HepG2 (cell line): ENCODE data around the gene USP2. TPM values are rescaled to one million over a fixed set of nuclear protein-coding genes. Genes with fewer than 3 reads are reported as not detected.

Experiments
- ATAC-seq: fragments of 200-7000 bp; cut with Tn5 transposase; 3 replicates; pipeline ENCODE4 v1.9.1; 2020; ENCODE audit warnings: mild to moderate bottlenecking, moderate library complexity
- BruUV-seq: library from RNA; stranded (reverse); fragments of 400-500 nt; replicated peaks from 2 replicates; lab custom pipeline; 2021; lab: Mats Ljungman, UMichigan
- CTCF ChIA-PET: fragments of 300-600 bp; formaldehyde crosslinking; extraction: SDS; loops from one replicate; lab custom pipeline; 2021; ENCODE audit warnings: low total read pairs, inconsistent platforms, low intra/inter-chr PET ratio; lab: Yijun Ruan, JAX
- POLR2A ChIA-PET: fragments of 350-600 bp; sonication (Branson Sonifier 250); formaldehyde crosslinking; loops from one replicate; lab custom pipeline; 2020; ENCODE audit warnings: antibody characterized with exemption, inconsistent platforms; lab: Yijun Ruan, JAX
- DNase-seq: peaks from one replicate; pipeline ENCODE4 v3.0.0-alpha.2; 2015; ENCODE audit warnings: low spot score
- FAIRE-seq: peaks from 3 replicates; lab custom pipeline; 2011; peaks lifted over from hg19 to GRCh38; lab: Jason Lieb, UNC
- H2AFZ ChIP-seq: one replicate; pipeline ENCODE4 v1.6.1; 2011; ENCODE audit warnings: low read length, inconsistent platforms
- H3K27ac ChIP-seq: fragments of 300-600 bp; 3 replicates; pipeline ENCODE4 v1.8.0; 2011; ENCODE audit warnings: mixed run types, mild to moderate bottlenecking, mixed read lengths, low read length, inconsistent platforms; ENCODE audit not compliant: insufficient read depth; ENCODE audit errors: extremely low read length
- H3K27me3 ChIP-seq, 2 experiments: fragments of 200-600 bp in 1 of 2; 2 replicates in 1 of 2; 3 replicates in 1 of 2; pipeline versions ENCODE4 v1.6.0 to v1.8.0; 2011; ENCODE audit warnings: low read length in 2 of 2, mild to moderate bottlenecking in 2 of 2, moderate library complexity in 2 of 2, inconsistent platforms in 1 of 2; ENCODE audit not compliant: insufficient read depth in 2 of 2, control insufficient read depth in 1 of 2
- H3K36me3 ChIP-seq, 2 experiments: fragments of 200-600 bp in 1 of 2; replicated peaks in 1 of 2; 2 replicates in 1 of 2; 3 replicates in 1 of 2; pipeline versions ENCODE4 v1.5.1 to v1.8.0; 2011; ENCODE audit warnings: low read length in 2 of 2, inconsistent platforms in 1 of 2; ENCODE audit not compliant: insufficient read depth in 2 of 2, control insufficient read depth in 1 of 2
- H3K4me1 ChIP-seq: 2 replicates; pipeline ENCODE4 v1.5.1; 2012; ENCODE audit warnings: low read length, inconsistent platforms; ENCODE audit not compliant: insufficient read depth
- H3K4me2 ChIP-seq: 2 replicates; pipeline ENCODE4 v1.6.0; 2011; ENCODE audit warnings: low read depth, low read length, inconsistent platforms
- H3K4me3 ChIP-seq, 3 experiments: fragments of 200-600 bp in 1 of 3; sonication (generic), shearing (Covaris generic) in 1 of 3; replicated peaks in 1 of 3; 2 replicates each; pipeline ENCODE4 v1.5.1; 2011 to 2016; ENCODE audit warnings: low read length in 3 of 3, inconsistent platforms in 2 of 3, low read depth in 2 of 3, mild to moderate bottlenecking in 2 of 3, control low read depth in 1 of 3, mixed read lengths in 1 of 3; ENCODE audit not compliant: insufficient read depth in 1 of 3
- H3K79me2 ChIP-seq: one replicate; pipeline ENCODE4 v1.6.1; 2011; ENCODE audit warnings: low read length, inconsistent platforms; ENCODE audit not compliant: insufficient read depth
- H3K9ac ChIP-seq: 2 replicates; pipeline ENCODE4 v1.6.0; 2011; ENCODE audit warnings: mild to moderate bottlenecking, low read depth, low read length, inconsistent platforms; ENCODE audit not compliant: insufficient read depth
- H3K9me3 ChIP-seq: 2 replicates; pipeline ENCODE4 v1.5.1; 2012; ENCODE audit warnings: mild to moderate bottlenecking, low read length
- H4K20me1 ChIP-seq: 2 replicates; pipeline ENCODE4 v1.6.0; 2011; ENCODE audit warnings: inconsistent platforms, mild to moderate bottlenecking, low read length, moderate library complexity; ENCODE audit not compliant: insufficient read depth
- BCL6 ChIP-seq: IDR thresholded peaks from 2 replicates; pipeline ENCODE4 v1.6.1; 2016; ENCODE audit warnings: missing genetic modification reagents, missing compliant biosample characterization
- HIVEP1 ChIP-seq: sonication (generic); formaldehyde crosslinking; IDR thresholded peaks from 2 replicates; pipeline ENCODE4 v1.4.0; 2020; ENCODE audit warnings: mild to moderate bottlenecking, missing genetic modification reagents
- POGZ ChIP-seq: sonication (generic); formaldehyde crosslinking; IDR thresholded peaks from 2 replicates; pipeline ENCODE4 v1.4.0; 2020; ENCODE audit warnings: mild to moderate bottlenecking, missing genetic modification reagents
- SMYD3 ChIP-seq: sonication (generic); formaldehyde crosslinking; IDR thresholded peaks from 2 replicates; pipeline ENCODE4 v1.8.1; 2023; ENCODE audit warnings: mild to moderate bottlenecking, missing genetic modification reagents
- ZNF30 ChIP-seq: sonication (generic); formaldehyde crosslinking; IDR thresholded peaks from 2 replicates; pipeline ENCODE4 v1.5.0; 2020; ENCODE audit warnings: mild to moderate bottlenecking, missing genetic modification reagents
- ZNF451 ChIP-seq: sonication (generic); formaldehyde crosslinking; IDR thresholded peaks from 2 replicates; pipeline ENCODE4 v1.5.0; 2020; ENCODE audit warnings: mild to moderate bottlenecking, missing genetic modification reagents
- ZNF850 ChIP-seq: sonication (generic); formaldehyde crosslinking; conservative IDR thresholded peaks from 2 replicates; pipeline ENCODE4 v1.9.0; 2021; ENCODE audit warnings: mild to moderate bottlenecking, missing genetic modification reagents
- ZSCAN22 ChIP-seq: sonication (generic); formaldehyde crosslinking; IDR thresholded peaks from 2 replicates; pipeline ENCODE4 v1.4.0; 2020; ENCODE audit warnings: mild to moderate bottlenecking, missing genetic modification reagents
- WGBS: methylation state at CpG from one replicate; pipeline ENCODE4 v1.1.6; 2017; ENCODE audit warnings: low lambda C conversion rate; 5-methylcytosine and 5-hydroxymethylcytosine counted together
- in situ Hi-C: cut with HindIII; loops from 2 replicates; pipeline ENCODE4 v1.10.0; 2017; ENCODE audit warnings: low pct_unique_long_range_greater_than_20kb; ENCODE audit not compliant: extremely low pct_ligation_motif_present
- intact Hi-C: fragments of 100-400 bp; cut with micrococcal nuclease; formaldehyde crosslinking; loops from one replicate; pipeline ENCODE4 v1.10.0; 2022; ENCODE audit not compliant: unreplicated experiment
- polyA plus RNA-seq, 8 experiments: library from polyadenylated mRNA; depleted of rRNA in 3 of 8; stranded (reverse) in 7 of 8; unstranded in 1 of 8; fragments of >200 nt; fragmentation: Illumina TruSeq in 4 of 8; extraction: Trizol in 4 of 8; gene quantifications; 2 replicates each; pipeline versions ENCODE4 v1.2.1 to v1.2.3, GENCODE V29; 2011 to 2016; ENCODE audit warnings: low read depth in 4 of 8, missing spikeins in 1 of 8, mixed read lengths in 1 of 8; ENCODE audit not compliant: insufficient read depth in 1 of 8
- total RNA-seq, 5 experiments: library from RNA; depleted of rRNA; stranded (reverse); fragments of >200 nt; fragmentation: Illumina TruSeq; extraction: Trizol; gene quantifications; 2 replicates each; pipeline ENCODE4 v1.2.3, GENCODE V29; 2016; ENCODE audit warnings: low read depth in 1 of 5
- TF ChIP-seq, protein P1 (sequence below): sonication (generic); formaldehyde crosslinking; IDR thresholded peaks from 2 replicates; pipeline ENCODE4; 2020; ENCODE audit warnings: missing genetic modification reagents, mild to moderate bottlenecking, borderline replicate concordance
- TF ChIP-seq, protein P2 (sequence below), 2 experiments: sonication (generic) in 1 of 2; formaldehyde crosslinking in 1 of 2; IDR thresholded peaks; 2 replicates each; pipeline versions ENCODE4 v1.6.1 to v1.9.0; 2014 to 2022; ENCODE audit warnings: antibody characterized with exemption in 1 of 2, borderline replicate concordance in 1 of 2, inconsistent platforms in 1 of 2, low read depth in 1 of 2, missing genetic modification reagents in 1 of 2
- TF ChIP-seq, protein P3 (sequence below): sonication (generic); formaldehyde crosslinking; conservative IDR thresholded peaks from 2 replicates; pipeline ENCODE4 v1.8.0; 2022; ENCODE audit warnings: mild to moderate bottlenecking, moderate library complexity, missing genetic modification reagents

USP2 gene
- total and polyA plus RNA-seq, 2 of the 13 experiments (the other 11 are each of a cell fraction or from before 2014, with no cell fraction given) = 2.5 to 6.0 TPM

DNA sequence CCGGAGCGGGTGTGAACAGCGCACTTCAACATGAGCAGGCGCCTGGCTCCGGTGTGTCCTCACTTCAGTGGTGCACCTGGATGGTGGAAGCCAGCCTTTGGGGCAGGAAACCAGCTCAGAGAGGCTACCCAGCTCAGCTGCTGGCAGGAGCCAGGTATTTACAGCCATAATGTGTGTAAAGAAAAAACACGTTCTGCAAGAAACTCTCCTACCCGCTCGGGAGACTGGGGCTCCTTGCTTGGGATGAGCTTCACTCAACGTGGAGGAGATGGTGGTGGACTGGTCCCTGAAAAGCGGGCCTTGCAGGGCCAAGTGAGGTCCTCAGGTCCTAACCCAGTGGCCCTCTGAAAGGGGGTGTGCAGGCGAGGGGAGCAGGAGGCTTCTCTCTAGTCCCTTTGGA, 72.1 kb downstream of the USP2 start (continued):
- TF ChIP-seq SMYD3 (CRISPR knock-in tag) (no peak), ZNF30 (CRISPR knock-in tag) (no peak), ZNF850 (no peak), POGZ (no peak)
- TF ChIP-seq, protein P1, sequence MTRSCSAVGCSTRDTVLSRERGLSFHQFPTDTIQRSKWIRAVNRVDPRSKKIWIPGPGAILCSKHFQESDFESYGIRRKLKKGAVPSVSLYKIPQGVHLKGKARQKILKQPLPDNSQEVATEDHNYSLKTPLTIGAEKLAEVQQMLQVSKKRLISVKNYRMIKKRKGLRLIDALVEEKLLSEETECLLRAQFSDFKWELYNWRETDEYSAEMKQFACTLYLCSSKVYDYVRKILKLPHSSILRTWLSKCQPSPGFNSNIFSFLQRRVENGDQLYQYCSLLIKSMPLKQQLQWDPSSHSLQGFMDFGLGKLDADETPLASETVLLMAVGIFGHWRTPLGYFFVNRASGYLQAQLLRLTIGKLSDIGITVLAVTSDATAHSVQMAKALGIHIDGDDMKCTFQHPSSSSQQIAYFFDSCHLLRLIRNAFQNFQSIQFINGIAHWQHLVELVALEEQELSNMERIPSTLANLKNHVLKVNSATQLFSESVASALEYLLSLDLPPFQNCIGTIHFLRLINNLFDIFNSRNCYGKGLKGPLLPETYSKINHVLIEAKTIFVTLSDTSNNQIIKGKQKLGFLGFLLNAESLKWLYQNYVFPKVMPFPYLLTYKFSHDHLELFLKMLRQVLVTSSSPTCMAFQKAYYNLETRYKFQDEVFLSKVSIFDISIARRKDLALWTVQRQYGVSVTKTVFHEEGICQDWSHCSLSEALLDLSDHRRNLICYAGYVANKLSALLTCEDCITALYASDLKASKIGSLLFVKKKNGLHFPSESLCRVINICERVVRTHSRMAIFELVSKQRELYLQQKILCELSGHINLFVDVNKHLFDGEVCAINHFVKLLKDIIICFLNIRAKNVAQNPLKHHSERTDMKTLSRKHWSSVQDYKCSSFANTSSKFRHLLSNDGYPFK = no peak

DNA sequence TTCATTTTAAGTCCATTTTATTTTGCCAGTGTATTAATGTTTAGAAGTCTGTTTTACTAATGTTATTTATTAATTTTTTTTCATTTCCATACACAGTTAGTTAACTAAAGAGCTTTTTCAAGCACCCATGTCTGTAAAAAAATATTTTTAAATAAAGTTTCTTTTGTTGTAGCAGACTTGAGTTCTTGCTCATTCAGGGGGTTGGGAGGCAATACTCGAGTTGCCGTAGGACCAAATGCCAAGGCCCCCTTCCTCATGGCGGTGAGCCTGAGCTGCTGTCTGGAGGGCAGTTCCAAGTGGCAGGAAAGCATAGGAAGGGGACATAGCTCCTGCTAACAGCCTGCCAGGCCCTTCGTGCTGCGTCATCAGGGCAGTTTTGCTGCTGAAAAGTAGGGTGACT, 73.5 kb downstream of the USP2 start:
- in situ Hi-C loops = no loop called here
- H3K27ac ChIP-seq = no peak overlapping the region
- H3K4me2 ChIP-seq = no peak overlapping the region
- no peak overlapping the region for H2AFZ ChIP-seq
- no peaks in the 10 kb centered on the region for H3K27me3 ChIP-seq
- FAIRE-seq = no peak
- H3K9me3 ChIP-seq = no peaks in the 10 kb centered on the region
- WGBS = 91% methylated on average over 3 of the region's 5 CpGs
- no TSS peak for BruUV-seq
- no peaks in the 10 kb centered on the region for H3K79me2 ChIP-seq
- POLR2A ChIA-PET = interaction anchor here (1.1 to 2.8 kb wide), 3 partner anchors 9 to 11 kb away, joined by 3 to 9 read pairs (median 6); partner anchors contain the start of gene MCAM
- CTCF ChIA-PET = no interaction called here
- no peaks in the 10 kb centered on the region for H4K20me1 ChIP-seq
- H3K9ac ChIP-seq = no peak overlapping the region
- H3K4me3 ChIP-seq = no peak overlapping the region
- DNase-seq = no peak
- peaks cover 22% of the 10 kb centered on the region for H3K4me1 ChIP-seq
- intact Hi-C loops = no loop called here
- peaks cover 3% of the 10 kb centered on the region in 2 experiments; a peak in 2 of 5 replicates for H3K36me3 ChIP-seq
- no peak for ATAC-seq
- no peak for TF ChIP-seq ZNF451 (CRISPR knock-in tag)
- TF ChIP-seq, protein P2, sequence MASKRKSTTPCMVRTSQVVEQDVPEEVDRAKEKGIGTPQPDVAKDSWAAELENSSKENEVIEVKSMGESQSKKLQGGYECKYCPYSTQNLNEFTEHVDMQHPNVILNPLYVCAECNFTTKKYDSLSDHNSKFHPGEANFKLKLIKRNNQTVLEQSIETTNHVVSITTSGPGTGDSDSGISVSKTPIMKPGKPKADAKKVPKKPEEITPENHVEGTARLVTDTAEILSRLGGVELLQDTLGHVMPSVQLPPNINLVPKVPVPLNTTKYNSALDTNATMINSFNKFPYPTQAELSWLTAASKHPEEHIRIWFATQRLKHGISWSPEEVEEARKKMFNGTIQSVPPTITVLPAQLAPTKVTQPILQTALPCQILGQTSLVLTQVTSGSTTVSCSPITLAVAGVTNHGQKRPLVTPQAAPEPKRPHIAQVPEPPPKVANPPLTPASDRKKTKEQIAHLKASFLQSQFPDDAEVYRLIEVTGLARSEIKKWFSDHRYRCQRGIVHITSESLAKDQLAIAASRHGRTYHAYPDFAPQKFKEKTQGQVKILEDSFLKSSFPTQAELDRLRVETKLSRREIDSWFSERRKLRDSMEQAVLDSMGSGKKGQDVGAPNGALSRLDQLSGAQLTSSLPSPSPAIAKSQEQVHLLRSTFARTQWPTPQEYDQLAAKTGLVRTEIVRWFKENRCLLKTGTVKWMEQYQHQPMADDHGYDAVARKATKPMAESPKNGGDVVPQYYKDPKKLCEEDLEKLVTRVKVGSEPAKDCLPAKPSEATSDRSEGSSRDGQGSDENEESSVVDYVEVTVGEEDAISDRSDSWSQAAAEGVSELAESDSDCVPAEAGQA (IDR thresholded peaks at IDR 0.05; ENCODE audit: low read depth) = no peak
- TF ChIP-seq, protein P2 (CRISPR knock-in tag; IDR thresholded peaks at IDR 0.05; ENCODE audit: borderline replicate concordance) = no peak
- TF ChIP-seq, protein P3, sequence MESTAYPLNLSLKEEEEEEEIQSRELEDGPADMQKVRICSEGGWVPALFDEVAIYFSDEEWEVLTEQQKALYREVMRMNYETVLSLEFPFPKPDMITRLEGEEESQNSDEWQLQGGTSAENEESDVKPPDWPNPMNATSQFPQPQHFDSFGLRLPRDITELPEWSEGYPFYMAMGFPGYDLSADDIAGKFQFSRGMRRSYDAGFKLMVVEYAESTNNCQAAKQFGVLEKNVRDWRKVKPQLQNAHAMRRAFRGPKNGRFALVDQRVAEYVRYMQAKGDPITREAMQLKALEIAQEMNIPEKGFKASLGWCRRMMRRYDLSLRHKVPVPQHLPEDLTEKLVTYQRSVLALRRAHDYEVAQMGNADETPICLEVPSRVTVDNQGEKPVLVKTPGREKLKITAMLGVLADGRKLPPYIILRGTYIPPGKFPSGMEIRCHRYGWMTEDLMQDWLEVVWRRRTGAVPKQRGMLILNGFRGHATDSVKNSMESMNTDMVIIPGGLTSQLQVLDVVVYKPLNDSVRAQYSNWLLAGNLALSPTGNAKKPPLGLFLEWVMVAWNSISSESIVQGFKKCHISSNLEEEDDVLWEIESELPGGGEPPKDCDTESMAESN (CRISPR knock-in tag) = no peak
- TF ChIP-seq ZSCAN22 = no peak
- no peak for TF ChIP-seq HIVEP1
- no peak for TF ChIP-seq BCL6 (CRISPR knock-in tag)
